ENCODE results near the gene ACYP2. TPM values are rescaled to one million over a fixed set of nuclear protein-coding genes. Genes with fewer than 3 reads are reported as not detected.

Gene ACYP2
- total RNA-seq, 6 experiments from 2014 or later = 9.6 to 22.9 (median 18.5) TPM

- no peak overlapping the region for H3K27ac ChIP-seq
- ATAC-seq (no peak), DNase-seq (no peak)
- H3K36me3 ChIP-seq = no peaks in the 10 kb centered on the region
- TF ChIP-seq POLR2A (IDR thresholded peaks at IDR 0.05) = no peak
- TF ChIP-seq CTCF (IDR thresholded peaks at IDR 0.05) = no peak
- H3K9me3 ChIP-seq = no peaks in the 10 kb centered on the region
- no peak overlapping the region for H3K4me3 ChIP-seq
- no peaks in the 10 kb centered on the region for H3K4me1 ChIP-seq
- intact Hi-C loops (cut with DNase I) = no loop called here
- H3K27me3 ChIP-seq = no peaks in the 10 kb centered on the region
Observed at GRCh38 chr2:54254180-54254579, 138.8 kb downstream of the ACYP2 start.

GRCh38 chr2:54255230-54256090, 140.0 kb downstream of the ACYP2 start:
- Histone ChIP-seq H3K4me1 (no peaks in the 10 kb centered on the region), H3K27me3 (no peaks in the 10 kb centered on the region), H3K9me3 (no peaks in the 10 kb centered on the region), H3K27ac (no peak overlapping the region), H3K36me3 (no peaks in the 10 kb centered on the region), H3K4me3 (no peak overlapping the region)
- TF ChIP-seq POLR2A (IDR thresholded peaks at IDR 0.05) (no peak), CTCF (IDR thresholded peaks at IDR 0.05) (no peak)
- 93% methylated on average over 19 of the region's 37 CpGs for WGBS (ENCODE audit: insufficient coverage, low coverage, low lambda C conversion rate, missing lambda C conversion rate)
- ATAC-seq (no peak), DNase-seq (no peak)
- intact Hi-C loops (cut with DNase I) = no loop called here

GRCh38 chr2:54256091-54256694, 140.8 kb downstream of the ACYP2 start, which contains the start of gene TSPYL6:
TSS of gene TSPYL6 (minus strand) at chr2:54256229. CDS start at chr2:54256151, 78 bp downstream.
- Histone ChIP-seq H3K4me1 (no peaks in the 10 kb centered on the region), H3K27ac (no peak within 1 kb of the TSS), H3K9me3 (no peaks in the 10 kb centered on the region), H3K4me3 (no peak within 1 kb of the TSS), H3K27me3 (no peaks in the 10 kb centered on the region), H3K36me3 (no peaks in the 10 kb centered on the region)
- intact Hi-C loops (cut with DNase I) = no loop called here
- DNase-seq (no peak), ATAC-seq (no peak)
- WGBS (ENCODE audit: insufficient coverage, low coverage, low lambda C conversion rate, missing lambda C conversion rate) = 93% methylated on average over 13 of the region's 25 CpGs
- TF ChIP-seq POLR2A (IDR thresholded peaks at IDR 0.05) = no peak
- TF ChIP-seq CTCF (IDR thresholded peaks at IDR 0.05) = no peak

- Histone ChIP-seq H3K4me3 (no peak overlapping the region), H3K27ac (no peak overlapping the region), H3K4me1 (no peaks in the 10 kb centered on the region), H3K36me3 (no peaks in the 10 kb centered on the region), H3K27me3 (no peaks in the 10 kb centered on the region), H3K9me3 (no peaks in the 10 kb centered on the region)
- no peak for DNase-seq
- TF ChIP-seq POLR2A (IDR thresholded peaks at IDR 0.05) (no peak), CTCF (IDR thresholded peaks at IDR 0.05) (no peak)
- no peak for ATAC-seq
- intact Hi-C loops (cut with DNase I) = no loop called here
- 85% methylated on average over 2 of the region's 2 CpGs for WGBS (ENCODE audit: insufficient coverage, low coverage, low lambda C conversion rate, missing lambda C conversion rate)
Observed at GRCh38 chr2:54258166-54258565, 142.8 kb downstream of the ACYP2 start.

Measured in right lobe of liver (tissue), 6 donors.